ENCODE measurements around the gene SPSB1. TPM values are rescaled to one million over a fixed set of nuclear protein-coding genes. Genes with fewer than 3 reads are reported as not detected.

The SPSB1 gene
- total and polyA plus RNA-seq, 2 donors from 2014 or later = 12.7 to 25.9 TPM

DNA sequence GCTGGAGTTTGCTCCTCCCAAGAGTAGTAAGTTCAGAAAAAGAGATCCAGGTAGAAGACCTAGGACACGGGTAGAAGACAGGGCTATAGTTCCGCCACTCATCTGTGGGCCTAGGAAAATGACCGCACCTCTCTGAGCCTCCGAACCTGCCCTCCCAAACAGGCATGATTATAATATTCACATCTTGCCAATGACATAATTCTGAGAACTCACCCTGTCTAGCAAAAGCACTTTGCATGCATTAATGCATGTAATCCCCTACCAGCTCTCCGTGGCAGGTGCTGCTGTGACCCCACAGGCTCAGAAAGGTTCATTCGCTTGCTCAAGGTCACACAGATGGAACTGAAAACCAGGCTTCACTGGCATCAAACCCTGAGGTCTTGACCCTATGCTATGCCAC lies 88.0 kb downstream of the SPSB1 start:
- Histone ChIP-seq H3K27me3 (ENCODE audit: control insufficient read depth, insufficient read depth, low read length) (no peaks in the 10 kb centered on the region), H3K9me3 (ENCODE audit: control insufficient read depth in 2 of 3, insufficient read depth in 1 of 3, low read length in 3 of 3) (no peaks in the 10 kb centered on the region), H3K9ac (ENCODE audit: low read length in 3 of 3) (no peak overlapping the region), H3K4me1 (ENCODE audit: control insufficient read depth in 2 of 3, insufficient read depth in 2 of 3, low read depth in 1 of 3, low read length in 3 of 3) (peaks cover 0 to 18% (median 0%) of the 10 kb centered on the region in 3 donors), H3K4me3 (ENCODE audit: low read length in 3 of 3) (no peak overlapping the region), H3K27ac (ENCODE audit: low read depth in 2 of 2, low read length in 2 of 2) (no peak overlapping the region), H3K36me3 (ENCODE audit: control insufficient read depth in 2 of 3, insufficient read depth in 3 of 3, low read length in 3 of 3) (no peaks in the 10 kb centered on the region)
- FAIRE-seq = no peak
- intact Hi-C loops (cut with DNase I) = no loop called here
- no peak for DNase-seq
- TF ChIP-seq, protein P1, sequence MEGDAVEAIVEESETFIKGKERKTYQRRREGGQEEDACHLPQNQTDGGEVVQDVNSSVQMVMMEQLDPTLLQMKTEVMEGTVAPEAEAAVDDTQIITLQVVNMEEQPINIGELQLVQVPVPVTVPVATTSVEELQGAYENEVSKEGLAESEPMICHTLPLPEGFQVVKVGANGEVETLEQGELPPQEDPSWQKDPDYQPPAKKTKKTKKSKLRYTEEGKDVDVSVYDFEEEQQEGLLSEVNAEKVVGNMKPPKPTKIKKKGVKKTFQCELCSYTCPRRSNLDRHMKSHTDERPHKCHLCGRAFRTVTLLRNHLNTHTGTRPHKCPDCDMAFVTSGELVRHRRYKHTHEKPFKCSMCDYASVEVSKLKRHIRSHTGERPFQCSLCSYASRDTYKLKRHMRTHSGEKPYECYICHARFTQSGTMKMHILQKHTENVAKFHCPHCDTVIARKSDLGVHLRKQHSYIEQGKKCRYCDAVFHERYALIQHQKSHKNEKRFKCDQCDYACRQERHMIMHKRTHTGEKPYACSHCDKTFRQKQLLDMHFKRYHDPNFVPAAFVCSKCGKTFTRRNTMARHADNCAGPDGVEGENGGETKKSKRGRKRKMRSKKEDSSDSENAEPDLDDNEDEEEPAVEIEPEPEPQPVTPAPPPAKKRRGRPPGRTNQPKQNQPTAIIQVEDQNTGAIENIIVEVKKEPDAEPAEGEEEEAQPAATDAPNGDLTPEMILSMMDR (IDR thresholded peaks at IDR 0.05; ENCODE audit: borderline replicate concordance, extremely low read depth, insufficient read depth) = no peak

DNA sequence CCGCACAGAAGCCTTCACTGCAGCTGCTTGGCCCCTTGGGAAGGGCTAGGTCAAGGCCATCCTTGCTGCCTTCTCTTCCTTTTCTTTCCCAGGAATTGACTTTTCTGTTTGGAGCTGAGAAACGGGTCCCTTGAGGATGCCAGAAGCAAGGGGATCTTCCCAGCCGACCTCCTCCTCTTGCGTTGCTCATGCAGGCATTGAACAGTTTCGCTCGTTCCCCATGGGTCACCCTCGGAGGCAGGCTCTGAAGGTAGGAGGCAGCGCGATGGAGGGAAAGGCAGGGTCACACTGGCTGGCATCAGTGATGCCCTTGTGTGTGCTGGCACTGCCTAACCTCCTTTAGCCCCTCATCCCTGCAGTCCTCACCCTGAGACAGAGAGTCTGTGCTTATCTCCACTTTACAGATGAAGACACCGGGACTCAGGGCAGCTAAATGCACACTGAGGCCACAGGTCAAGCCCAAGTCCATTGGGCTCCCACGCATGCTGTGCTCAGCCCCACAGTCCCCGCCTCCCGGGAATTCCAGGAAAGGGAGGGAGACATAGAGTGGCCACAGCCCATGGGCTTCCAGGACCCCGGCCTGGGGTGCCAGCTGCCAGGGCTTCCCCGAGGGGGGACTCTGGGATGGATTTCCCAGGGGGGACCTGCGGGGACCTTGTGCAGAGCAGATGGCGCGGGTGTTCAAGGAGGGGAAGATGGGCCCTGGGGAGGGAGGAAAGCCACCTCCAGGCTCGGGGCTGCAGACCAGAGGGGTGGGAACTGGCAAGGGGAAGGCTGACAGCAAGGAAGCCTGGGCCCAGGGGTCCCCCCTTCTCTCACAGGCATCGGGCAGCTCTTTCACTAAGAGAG lies 90.2 kb downstream of the SPSB1 start:
- DNase-seq = no peak

DNA sequence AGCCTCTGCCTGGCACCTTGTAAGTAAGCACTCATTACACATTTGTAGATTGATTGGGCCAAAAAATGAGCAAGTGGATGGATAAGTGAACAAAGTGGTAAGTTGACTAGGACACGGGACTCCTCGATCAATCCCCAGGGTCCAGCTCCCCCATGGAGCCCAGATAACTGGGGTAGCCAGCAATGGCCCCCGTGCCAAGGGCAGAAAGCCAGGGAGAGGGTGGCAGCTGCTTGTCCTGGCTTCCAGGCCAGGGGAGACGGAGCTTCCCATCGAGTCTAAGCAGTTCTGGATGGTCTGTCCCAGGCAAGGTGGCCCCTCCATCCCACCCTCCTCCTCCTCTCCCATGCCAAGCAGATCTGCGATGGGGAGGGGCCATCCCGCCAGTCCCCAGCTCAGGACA lies 91.4 kb downstream of the SPSB1 start:
- Histone ChIP-seq H3K9me3 (ENCODE audit: control insufficient read depth in 2 of 3, insufficient read depth in 1 of 3, low read length in 3 of 3) (no peaks in the 10 kb centered on the region), H3K9ac (ENCODE audit: low read length in 3 of 3) (no peak overlapping the region), H3K27ac (ENCODE audit: low read depth in 2 of 2, low read length in 2 of 2) (no peak overlapping the region), H3K27me3 (ENCODE audit: control insufficient read depth, insufficient read depth, low read length) (no peaks in the 10 kb centered on the region), H3K4me3 (ENCODE audit: low read length in 3 of 3) (no peak overlapping the region), H3K36me3 (ENCODE audit: control insufficient read depth in 2 of 3, insufficient read depth in 3 of 3, low read length in 3 of 3) (no peaks in the 10 kb centered on the region), H3K4me1 (ENCODE audit: control insufficient read depth in 2 of 3, insufficient read depth in 2 of 3, low read depth in 1 of 3, low read length in 3 of 3) (peaks cover 0 to 12% (median 0%) of the 10 kb centered on the region in 3 donors)
- FAIRE-seq (no peak), DNase-seq (no peak)
- intact Hi-C loops (cut with DNase I) = no loop called here
- TF ChIP-seq, protein P1 (IDR thresholded peaks at IDR 0.05; ENCODE audit: borderline replicate concordance, extremely low read depth, insufficient read depth) = no peak

More for the DNA sequence above, 90.2 kb downstream of the SPSB1 start:
- intact Hi-C loops (cut with DNase I) = no loop called here
- Histone ChIP-seq H3K9ac (ENCODE audit: low read length in 3 of 3) (no peak overlapping the region), H3K4me1 (ENCODE audit: control insufficient read depth in 2 of 3, insufficient read depth in 2 of 3, low read depth in 1 of 3, low read length in 3 of 3) (peaks cover 0 to 14% (median 0%) of the 10 kb centered on the region in 3 donors), H3K9me3 (ENCODE audit: control insufficient read depth in 2 of 3, insufficient read depth in 1 of 3, low read length in 3 of 3) (no peaks in the 10 kb centered on the region), H3K36me3 (ENCODE audit: control insufficient read depth in 2 of 3, insufficient read depth in 3 of 3, low read length in 3 of 3) (no peaks in the 10 kb centered on the region), H3K27ac (ENCODE audit: low read depth in 2 of 2, low read length in 2 of 2) (no peak overlapping the region), H3K4me3 (ENCODE audit: low read length in 3 of 3) (no peak overlapping the region), H3K27me3 (ENCODE audit: control insufficient read depth, insufficient read depth, low read length) (no peaks in the 10 kb centered on the region)
- TF ChIP-seq, protein P1 (IDR thresholded peaks at IDR 0.05; ENCODE audit: borderline replicate concordance, extremely low read depth, insufficient read depth) = no peak
- FAIRE-seq = no peak

Data from kidney (tissue), 14 donors.